ENCODE measurements around the gene TEAD2. TPM values are rescaled to one million over a fixed set of nuclear protein-coding genes. Genes with fewer than 3 reads are reported as not detected.

TEAD2 gene
- total and polyA plus RNA-seq, 12 donors = 5.4 to 42.8 (median 27.4) TPM

DNA sequence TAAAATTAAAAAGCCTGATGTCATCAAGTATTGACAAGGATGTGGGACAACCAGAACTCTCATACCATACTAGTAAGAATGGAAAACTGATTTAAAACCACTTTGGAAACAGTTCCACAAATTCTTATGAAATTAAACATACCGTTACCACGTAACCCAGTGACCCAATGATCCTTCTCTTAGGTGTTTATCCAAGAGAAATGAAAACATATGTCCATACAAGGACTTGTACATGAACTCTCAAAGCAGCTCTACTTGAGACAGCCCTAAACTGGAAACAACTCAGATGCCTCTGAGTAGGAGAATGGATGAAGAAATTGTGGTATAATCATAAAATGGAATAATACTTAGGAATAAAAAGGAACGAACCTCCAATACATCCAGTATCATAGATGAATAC lies 64.8 kb downstream of the TEAD2 start:
- intact Hi-C loops (cut with DNase I) = no loop called here
- no peak overlapping the region for H3K27ac ChIP-seq
- no peak overlapping the region for H3K4me3 ChIP-seq
- TF ChIP-seq, protein P1, sequence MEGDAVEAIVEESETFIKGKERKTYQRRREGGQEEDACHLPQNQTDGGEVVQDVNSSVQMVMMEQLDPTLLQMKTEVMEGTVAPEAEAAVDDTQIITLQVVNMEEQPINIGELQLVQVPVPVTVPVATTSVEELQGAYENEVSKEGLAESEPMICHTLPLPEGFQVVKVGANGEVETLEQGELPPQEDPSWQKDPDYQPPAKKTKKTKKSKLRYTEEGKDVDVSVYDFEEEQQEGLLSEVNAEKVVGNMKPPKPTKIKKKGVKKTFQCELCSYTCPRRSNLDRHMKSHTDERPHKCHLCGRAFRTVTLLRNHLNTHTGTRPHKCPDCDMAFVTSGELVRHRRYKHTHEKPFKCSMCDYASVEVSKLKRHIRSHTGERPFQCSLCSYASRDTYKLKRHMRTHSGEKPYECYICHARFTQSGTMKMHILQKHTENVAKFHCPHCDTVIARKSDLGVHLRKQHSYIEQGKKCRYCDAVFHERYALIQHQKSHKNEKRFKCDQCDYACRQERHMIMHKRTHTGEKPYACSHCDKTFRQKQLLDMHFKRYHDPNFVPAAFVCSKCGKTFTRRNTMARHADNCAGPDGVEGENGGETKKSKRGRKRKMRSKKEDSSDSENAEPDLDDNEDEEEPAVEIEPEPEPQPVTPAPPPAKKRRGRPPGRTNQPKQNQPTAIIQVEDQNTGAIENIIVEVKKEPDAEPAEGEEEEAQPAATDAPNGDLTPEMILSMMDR (IDR thresholded peaks at IDR 0.05) = no peak
- no peak for TF ChIP-seq POLR2A (IDR thresholded peaks at IDR 0.05)
- no peaks in the 10 kb centered on the region for H3K9me3 ChIP-seq (replicated peaks in 1 of 3)
- no peaks in the 10 kb centered on the region for H3K36me3 ChIP-seq (replicated peaks in 1 of 2)
- no peaks in the 10 kb centered on the region for H3K4me1 ChIP-seq (replicated peaks in 1 of 2)
- no peak for DNase-seq
- no peaks in the 10 kb centered on the region for H3K27me3 ChIP-seq
- 80 to 87% (median 83%) methylated on average over 3 of the region's 3 CpGs for WGBS, 4 donors

DNA sequence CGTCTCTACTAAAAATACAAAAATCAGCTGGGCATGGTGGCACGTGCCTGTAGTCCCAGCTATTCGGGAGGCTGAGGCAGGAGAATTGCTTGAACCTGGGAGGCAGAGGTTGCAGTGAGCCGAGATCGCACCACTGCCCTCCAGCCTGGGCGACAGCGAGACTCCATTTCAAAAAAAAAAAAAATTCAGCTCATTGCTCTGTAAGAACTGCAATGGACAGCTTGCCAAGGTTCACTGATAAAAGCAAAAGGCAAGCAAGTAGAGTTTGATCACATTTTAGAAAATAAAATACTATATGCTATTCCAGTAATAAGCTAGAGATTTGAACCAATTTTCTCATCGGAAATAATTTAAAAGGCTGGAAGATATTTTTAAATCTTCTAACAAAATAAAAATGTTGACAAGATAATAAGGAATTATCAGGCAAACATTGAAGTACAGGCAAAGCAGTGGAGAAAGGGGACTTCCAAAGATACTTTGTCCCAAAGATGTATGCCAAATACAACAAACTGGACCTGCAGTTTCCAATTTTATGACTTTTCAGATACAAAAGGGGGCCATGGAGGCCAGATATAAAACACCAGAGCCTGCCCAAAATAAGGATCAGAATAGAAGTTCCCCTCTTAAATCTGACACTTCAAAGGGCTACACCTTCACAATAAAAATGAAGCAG lies 66.9 kb downstream of the TEAD2 start:
- TF ChIP-seq, protein P1 (IDR thresholded peaks at IDR 0.05) = no peak
- TF ChIP-seq POLR2A (IDR thresholded peaks at IDR 0.05) = no peak
- Histone ChIP-seq H3K27ac (no peak overlapping the region), H3K36me3 (replicated peaks in 1 of 2) (no peaks in the 10 kb centered on the region), H3K4me1 (replicated peaks in 1 of 2) (no peaks in the 10 kb centered on the region), H3K27me3 (no peaks in the 10 kb centered on the region), H3K4me3 (no peak overlapping the region), H3K9me3 (replicated peaks in 1 of 3) (no peaks in the 10 kb centered on the region)
- no peak for DNase-seq
- intact Hi-C loops (cut with DNase I) = no loop called here
- 75 to 81% (median 79%) methylated on average over 8 of the region's 8 CpGs for WGBS, 4 donors

DNA sequence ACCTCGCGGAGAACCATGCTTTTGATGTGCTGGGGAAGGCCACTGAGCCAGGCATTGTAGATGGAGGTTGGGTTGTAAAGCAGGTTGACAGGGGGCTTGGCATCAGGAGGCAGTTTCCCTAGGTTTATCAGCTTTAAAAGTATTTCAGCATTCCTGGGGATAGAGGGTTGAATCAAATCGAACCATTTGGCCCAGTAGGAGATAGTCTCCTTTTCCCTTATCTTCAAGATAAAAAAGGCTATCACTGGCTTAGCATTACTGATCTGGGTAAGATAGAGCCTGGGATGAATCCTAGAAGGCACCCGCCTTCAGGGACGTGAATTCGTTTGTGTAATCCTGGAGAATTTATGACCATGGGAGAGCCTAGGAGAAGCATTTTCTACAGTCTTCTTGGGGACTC lies 67.8 kb downstream of the TEAD2 start:
- TF ChIP-seq POLR2A (IDR thresholded peaks at IDR 0.05) = no peak
- TF ChIP-seq, protein P1 (IDR thresholded peaks at IDR 0.05) = no peak
- H3K27me3 ChIP-seq = no peaks in the 10 kb centered on the region
- no peak overlapping the region for H3K4me3 ChIP-seq
- intact Hi-C loops (cut with DNase I) = no loop called here
- H3K9me3 ChIP-seq (replicated peaks in 1 of 3) = no peaks in the 10 kb centered on the region
- WGBS, 4 donors = 74 to 84% (median 80%) methylated on average over 6 of the region's 6 CpGs
- no peaks in the 10 kb centered on the region for H3K36me3 ChIP-seq (replicated peaks in 1 of 2)
- no peaks in the 10 kb centered on the region for H3K4me1 ChIP-seq (replicated peaks in 1 of 2)
- no peak overlapping the region for H3K27ac ChIP-seq
- no peak for DNase-seq

Small RNA genes lying within 50 kb of the gene (microRNA-seq; reads per million reads assigned to microRNA genes)
- gene MIR4324 = 0 reads per million in 3 donors

Small RNA genes lying within 50 kb of the gene (small RNA-seq; reads per million reads assigned to genes)
- gene MIR4324 = 0 reads per million in 2 donors

Other genes with a start within 250 kb of the TEAD2 start
- 10 to 100 TPM in 4 of 9 donors, 1 to 10 TPM in 5; 4.9 to 15.3 (median 9.5) TPM for gene LIN7B, start 248.0 kb downstream of the TEAD2 start, total RNA-seq
- 10 to 100 TPM in 2 of 3 donors, 1 to 10 TPM in 1; 4.4 to 35.2 (median 32.9) TPM for gene LIN7B, start 248.0 kb downstream of the TEAD2 start, polyA plus RNA-seq
- gene C19orf73, start 243.3 kb downstream of the TEAD2 start, total RNA-seq = 1 to 10 TPM in 8 of 9 donors, under 1 TPM in 1; 0.94 to 4.7 (median 1.8) TPM
- gene C19orf73, start 243.3 kb downstream of the TEAD2 start, polyA plus RNA-seq = 1 to 10 TPM; 1.1 to 8.2 (median 4.5) TPM
- gene PPFIA3, start 242.9 kb downstream of the TEAD2 start, total RNA-seq = 10 to 100 TPM in 6 of 9 donors, 1 to 10 TPM in 3; 6.1 to 21.5 (median 14.7) TPM
- 10 to 100 TPM in 2 of 3 donors, 1 to 10 TPM in 1; 2.9 to 60.2 (median 27.3) TPM for gene PPFIA3, start 242.9 kb downstream of the TEAD2 start, polyA plus RNA-seq
- gene HRC, start 207.0 kb downstream of the TEAD2 start, total RNA-seq = 10 to 100 TPM in 1 of 9 donors, 1 to 10 TPM in 7, under 1 TPM in 1; 0.77 to 28.4 (median 2.8) TPM
- gene HRC, start 207.0 kb downstream of the TEAD2 start, polyA plus RNA-seq = 1 to 10 TPM; 2.1 to 2.5 (median 2.4) TPM
- 10 to 100 TPM in 6 of 9 donors, 1 to 10 TPM in 3; 6.8 to 25.1 (median 15.4) TPM for gene TRPM4, start 204.6 kb downstream of the TEAD2 start, total RNA-seq
- gene TRPM4, start 204.6 kb downstream of the TEAD2 start, polyA plus RNA-seq = 10 to 100 TPM in 2 of 3 donors, 1 to 10 TPM in 1; 4.2 to 56.3 (median 20.6) TPM
- gene SLC6A16, start 37.2 kb downstream of the TEAD2 start, total RNA-seq = 1 to 10 TPM in 3 of 9 donors, under 1 TPM in 5, not detected in 1; 0.17 to 1.7 (median 0.71) TPM
- 1 to 10 TPM; 1.1 to 3.5 (median 2.6) TPM for gene SLC6A16, start 37.2 kb downstream of the TEAD2 start, polyA plus RNA-seq
- gene CD37, start 27.0 kb downstream of the TEAD2 start, total RNA-seq = 10 to 100 TPM in 8 of 9 donors, under 1 TPM in 1; 0.61 to 26.1 (median 15.8) TPM
- gene CD37, start 27.0 kb downstream of the TEAD2 start, polyA plus RNA-seq = 10 to 100 TPM in 1 of 3 donors, 1 to 10 TPM in 2; 5.4 to 27.1 (median 8.9) TPM
- gene DKKL1, start 1.5 kb upstream of the TEAD2 start, total RNA-seq = under 1 TPM in 4 of 9 donors, not detected in 5; 0.28 to 0.50 (median 0.43) TPM
- gene DKKL1, start 1.5 kb upstream of the TEAD2 start, polyA plus RNA-seq = under 1 TPM in 2 of 3 donors, not detected in 1; 0.44 to 0.56 TPM
- under 1 TPM in 2 of 9 donors, not detected in 7; 0.74 to 0.97 TPM for gene KASH5, start 25.8 kb upstream of the TEAD2 start, total RNA-seq
- not detected for gene KASH5, start 25.8 kb upstream of the TEAD2 start, polyA plus RNA-seq
- gene PTH2, start 61.0 kb upstream of the TEAD2 start, total RNA-seq = not detected
- gene PTH2, start 61.0 kb upstream of the TEAD2 start, polyA plus RNA-seq = not detected
- gene GFY, start 63.0 kb upstream of the TEAD2 start, total RNA-seq = not detected
- gene GFY, start 63.0 kb upstream of the TEAD2 start, polyA plus RNA-seq = not detected
- 1 to 10 TPM in 5 of 9 donors, under 1 TPM in 4; 0.06 to 9.6 (median 1.3) TPM for gene SLC17A7, start 79.1 kb upstream of the TEAD2 start, total RNA-seq
- gene SLC17A7, start 79.1 kb upstream of the TEAD2 start, polyA plus RNA-seq = 1 to 10 TPM in 2 of 3 donors, under 1 TPM in 1; 0.18 to 1.9 (median 1.0) TPM
- gene PIH1D1, start 89.4 kb upstream of the TEAD2 start, total RNA-seq = 100 to 1,000 TPM in 4 of 9 donors, 10 to 100 TPM in 5; 63.1 to 131 (median 87.2) TPM
- 100 to 1,000 TPM in 1 of 3 donors, 10 to 100 TPM in 2; 26.6 to 103 (median 72.3) TPM for gene PIH1D1, start 89.4 kb upstream of the TEAD2 start, polyA plus RNA-seq
- gene ALDH16A1, start 90.8 kb upstream of the TEAD2 start, total RNA-seq = 10 to 100 TPM; 15.1 to 47.8 (median 29.1) TPM
- gene ALDH16A1, start 90.8 kb upstream of the TEAD2 start, polyA plus RNA-seq = 10 to 100 TPM in 2 of 3 donors, 1 to 10 TPM in 1; 3.6 to 95.5 (median 86.7) TPM
- gene FLT3LG, start 111.8 kb upstream of the TEAD2 start, total RNA-seq = 10 to 100 TPM in 3 of 9 donors, 1 to 10 TPM in 6; 1.2 to 10.6 (median 8.4) TPM
- gene FLT3LG, start 111.8 kb upstream of the TEAD2 start, polyA plus RNA-seq = 10 to 100 TPM in 2 of 3 donors, 1 to 10 TPM in 1; 1.8 to 33.8 (median 24.7) TPM
- 1,000 to 10,000 TPM; 2,402 to 3,504 (median 2,570) TPM for gene RPL13A, start 125.2 kb upstream of the TEAD2 start, total RNA-seq
- gene RPL13A, start 125.2 kb upstream of the TEAD2 start, polyA plus RNA-seq = 1,000 to 10,000 TPM; 1,750 to 2,828 (median 2,567) TPM
- gene RPS11, start 134.0 kb upstream of the TEAD2 start, total RNA-seq = 1,000 to 10,000 TPM; 1,528 to 3,971 (median 2,257) TPM
- 1,000 to 10,000 TPM; 2,684 to 4,591 (median 2,733) TPM for gene RPS11, start 134.0 kb upstream of the TEAD2 start, polyA plus RNA-seq
- 100 to 1,000 TPM; 101 to 505 (median 351) TPM for gene FCGRT, start 150.2 kb upstream of the TEAD2 start, total RNA-seq
- gene FCGRT, start 150.2 kb upstream of the TEAD2 start, polyA plus RNA-seq = 100 to 1,000 TPM in 2 of 3 donors, 10 to 100 TPM in 1; 90.2 to 253 (median 218) TPM
- gene RCN3, start 165.6 kb upstream of the TEAD2 start, total RNA-seq = 10 to 100 TPM in 8 of 9 donors, 1 to 10 TPM in 1; 8.0 to 56.4 (median 33.1) TPM
- gene RCN3, start 165.6 kb upstream of the TEAD2 start, polyA plus RNA-seq = 100 to 1,000 TPM in 2 of 3 donors, 1 to 10 TPM in 1; 9.3 to 232 (median 120) TPM
- 10 to 100 TPM; 53.3 to 98.2 (median 63.8) TPM for gene NOSIP, start 218.1 kb upstream of the TEAD2 start, total RNA-seq
- 100 to 1,000 TPM in 2 of 3 donors, 10 to 100 TPM in 1; 35.0 to 159 (median 145) TPM for gene NOSIP, start 218.1 kb upstream of the TEAD2 start, polyA plus RNA-seq
- gene PRRG2, start 218.9 kb upstream of the TEAD2 start, total RNA-seq = 1 to 10 TPM in 2 of 9 donors, under 1 TPM in 5, not detected in 2; 0.28 to 1.2 (median 0.87) TPM
- gene PRRG2, start 218.9 kb upstream of the TEAD2 start, polyA plus RNA-seq = 1 to 10 TPM in 1 of 3 donors, under 1 TPM in 2; 0.33 to 1.2 (median 0.71) TPM
- gene PRR12, start 228.8 kb upstream of the TEAD2 start, total RNA-seq = 10 to 100 TPM in 8 of 9 donors, 1 to 10 TPM in 1; 2.9 to 39.3 (median 17.6) TPM
- gene PRR12, start 228.8 kb upstream of the TEAD2 start, polyA plus RNA-seq = 10 to 100 TPM in 1 of 3 donors, 1 to 10 TPM in 2; 4.2 to 49.8 (median 9.5) TPM

Measured in adrenal gland (tissue), 12 donors.